ENCODE measurements around the gene FARS2. TPM values are rescaled to one million over a fixed set of nuclear protein-coding genes. Genes with fewer than 3 reads are reported as not detected.

The FARS2 gene
- polyA plus RNA-seq, 1 donor from 2014 or later, result 11.9 TPM

- no peak overlapping the region for H2AFZ ChIP-seq (ENCODE audit: low read depth, low read length)
- no peaks in the 10 kb centered on the region for H3K36me3 ChIP-seq (ENCODE audit: insufficient read depth, low read length)
- no peaks in the 10 kb centered on the region for H3K9me2 ChIP-seq (ENCODE audit: insufficient read depth, low read length)
- no peaks in the 10 kb centered on the region for H3K79me2 ChIP-seq (replicated peaks; ENCODE audit: insufficient read depth, low read length)
- H3F3A ChIP-seq (ENCODE audit: insufficient read depth, low read length, poor library complexity, severe bottlenecking), result no peaks in the 10 kb centered on the region
- H3K27me3 ChIP-seq (ENCODE audit: insufficient read depth, low read depth, low read length), result no peaks in the 10 kb centered on the region
- H3K4me2 ChIP-seq (ENCODE audit: low read length), result no peak overlapping the region
- no peaks in the 10 kb centered on the region for H3K9me3 ChIP-seq (ENCODE audit: low read length)
- no peak overlapping the region for H3K27ac ChIP-seq (ENCODE audit: low read length)
- no peaks in the 10 kb centered on the region for H4K20me1 ChIP-seq (ENCODE audit: insufficient read depth)
- H3K9ac ChIP-seq (ENCODE audit: low read length), result no peak overlapping the region
- no peak overlapping the region for H3K4me3 ChIP-seq (ENCODE audit: low read length)
- TF ChIP-seq EZH2 (IDR thresholded peaks at IDR 0.05; ENCODE audit: borderline replicate concordance, insufficient read depth, low read length, poor library complexity, severe bottlenecking) (no peak), POLR2AphosphoS5 (IDR thresholded peaks at IDR 0.05) (no peak), RAD21 (conservative IDR thresholded peaks at IDR 0.05) (no peak), SMC3 (conservative IDR thresholded peaks at IDR 0.05; ENCODE audit: poor library complexity) (no peak), TAF1 (IDR thresholded peaks at IDR 0.05; ENCODE audit: low read depth) (no peak)
- TF ChIP-seq, protein P1, sequence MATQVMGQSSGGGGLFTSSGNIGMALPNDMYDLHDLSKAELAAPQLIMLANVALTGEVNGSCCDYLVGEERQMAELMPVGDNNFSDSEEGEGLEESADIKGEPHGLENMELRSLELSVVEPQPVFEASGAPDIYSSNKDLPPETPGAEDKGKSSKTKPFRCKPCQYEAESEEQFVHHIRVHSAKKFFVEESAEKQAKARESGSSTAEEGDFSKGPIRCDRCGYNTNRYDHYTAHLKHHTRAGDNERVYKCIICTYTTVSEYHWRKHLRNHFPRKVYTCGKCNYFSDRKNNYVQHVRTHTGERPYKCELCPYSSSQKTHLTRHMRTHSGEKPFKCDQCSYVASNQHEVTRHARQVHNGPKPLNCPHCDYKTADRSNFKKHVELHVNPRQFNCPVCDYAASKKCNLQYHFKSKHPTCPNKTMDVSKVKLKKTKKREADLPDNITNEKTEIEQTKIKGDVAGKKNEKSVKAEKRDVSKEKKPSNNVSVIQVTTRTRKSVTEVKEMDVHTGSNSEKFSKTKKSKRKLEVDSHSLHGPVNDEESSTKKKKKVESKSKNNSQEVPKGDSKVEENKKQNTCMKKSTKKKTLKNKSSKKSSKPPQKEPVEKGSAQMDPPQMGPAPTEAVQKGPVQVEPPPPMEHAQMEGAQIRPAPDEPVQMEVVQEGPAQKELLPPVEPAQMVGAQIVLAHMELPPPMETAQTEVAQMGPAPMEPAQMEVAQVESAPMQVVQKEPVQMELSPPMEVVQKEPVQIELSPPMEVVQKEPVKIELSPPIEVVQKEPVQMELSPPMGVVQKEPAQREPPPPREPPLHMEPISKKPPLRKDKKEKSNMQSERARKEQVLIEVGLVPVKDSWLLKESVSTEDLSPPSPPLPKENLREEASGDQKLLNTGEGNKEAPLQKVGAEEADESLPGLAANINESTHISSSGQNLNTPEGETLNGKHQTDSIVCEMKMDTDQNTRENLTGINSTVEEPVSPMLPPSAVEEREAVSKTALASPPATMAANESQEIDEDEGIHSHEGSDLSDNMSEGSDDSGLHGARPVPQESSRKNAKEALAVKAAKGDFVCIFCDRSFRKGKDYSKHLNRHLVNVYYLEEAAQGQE (IDR thresholded peaks at IDR 0.05; ENCODE audit: borderline replicate concordance), result no peak
- TF ChIP-seq, protein P2, sequence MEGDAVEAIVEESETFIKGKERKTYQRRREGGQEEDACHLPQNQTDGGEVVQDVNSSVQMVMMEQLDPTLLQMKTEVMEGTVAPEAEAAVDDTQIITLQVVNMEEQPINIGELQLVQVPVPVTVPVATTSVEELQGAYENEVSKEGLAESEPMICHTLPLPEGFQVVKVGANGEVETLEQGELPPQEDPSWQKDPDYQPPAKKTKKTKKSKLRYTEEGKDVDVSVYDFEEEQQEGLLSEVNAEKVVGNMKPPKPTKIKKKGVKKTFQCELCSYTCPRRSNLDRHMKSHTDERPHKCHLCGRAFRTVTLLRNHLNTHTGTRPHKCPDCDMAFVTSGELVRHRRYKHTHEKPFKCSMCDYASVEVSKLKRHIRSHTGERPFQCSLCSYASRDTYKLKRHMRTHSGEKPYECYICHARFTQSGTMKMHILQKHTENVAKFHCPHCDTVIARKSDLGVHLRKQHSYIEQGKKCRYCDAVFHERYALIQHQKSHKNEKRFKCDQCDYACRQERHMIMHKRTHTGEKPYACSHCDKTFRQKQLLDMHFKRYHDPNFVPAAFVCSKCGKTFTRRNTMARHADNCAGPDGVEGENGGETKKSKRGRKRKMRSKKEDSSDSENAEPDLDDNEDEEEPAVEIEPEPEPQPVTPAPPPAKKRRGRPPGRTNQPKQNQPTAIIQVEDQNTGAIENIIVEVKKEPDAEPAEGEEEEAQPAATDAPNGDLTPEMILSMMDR (IDR thresholded peaks at IDR 0.05; ENCODE audit: poor library complexity, severe bottlenecking), result no peak
These were observed 483.2 kb downstream of the FARS2 start for GRCh38 chr6:5744497-5744896.

DNA sequence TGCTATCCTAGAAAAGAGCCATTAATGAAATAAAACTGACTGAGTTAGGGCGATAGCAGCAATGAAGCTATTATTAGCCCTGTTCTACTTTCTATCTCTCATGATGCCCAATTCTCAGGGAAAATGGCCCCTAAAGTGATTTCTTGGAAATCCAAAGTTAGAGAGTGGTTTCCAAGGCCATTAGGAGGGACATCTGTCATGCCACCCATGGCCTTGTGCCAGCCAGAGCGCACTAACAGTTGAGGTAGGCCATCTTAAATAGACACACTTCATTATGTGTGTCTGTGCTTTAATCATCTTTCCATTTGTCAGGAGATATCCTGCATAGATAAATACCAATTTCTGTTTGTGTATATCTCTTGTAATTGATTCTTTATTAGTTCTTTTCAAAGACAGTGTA is 483.8 kb downstream of the FARS2 start:
- Histone ChIP-seq H3K9me3 (ENCODE audit: low read length) (no peaks in the 10 kb centered on the region), H3K36me3 (ENCODE audit: insufficient read depth, low read length) (no peaks in the 10 kb centered on the region), H3K9me2 (ENCODE audit: insufficient read depth, low read length) (no peaks in the 10 kb centered on the region), H3K27ac (ENCODE audit: low read length) (no peak overlapping the region), H2AFZ (ENCODE audit: low read depth, low read length) (no peak overlapping the region), H3K27me3 (ENCODE audit: insufficient read depth, low read depth, low read length) (no peaks in the 10 kb centered on the region), H3K79me2 (replicated peaks; ENCODE audit: insufficient read depth, low read length) (no peaks in the 10 kb centered on the region), H3F3A (ENCODE audit: insufficient read depth, low read length, poor library complexity, severe bottlenecking) (no peaks in the 10 kb centered on the region), H4K20me1 (ENCODE audit: insufficient read depth) (no peaks in the 10 kb centered on the region), H3K4me2 (ENCODE audit: low read length) (no peak overlapping the region), H3K4me3 (ENCODE audit: low read length) (no peak overlapping the region), H3K9ac (ENCODE audit: low read length) (no peak overlapping the region)
- TF ChIP-seq, protein P2 (IDR thresholded peaks at IDR 0.05; ENCODE audit: poor library complexity, severe bottlenecking), result no peak
- TF ChIP-seq POLR2AphosphoS5 (IDR thresholded peaks at IDR 0.05) (no peak), SMC3 (conservative IDR thresholded peaks at IDR 0.05; ENCODE audit: poor library complexity) (no peak), MXI1 (conservative IDR thresholded peaks at IDR 0.05; ENCODE audit: poor library complexity, severe bottlenecking) (no peak), EZH2 (IDR thresholded peaks at IDR 0.05; ENCODE audit: borderline replicate concordance, insufficient read depth, low read length, poor library complexity, severe bottlenecking) (no peak), TAF1 (IDR thresholded peaks at IDR 0.05; ENCODE audit: low read depth) (no peak), RAD21 (conservative IDR thresholded peaks at IDR 0.05) (no peak), EP300 (conservative IDR thresholded peaks at IDR 0.05; ENCODE audit: poor library complexity, severe bottlenecking) (no peak)
- TF ChIP-seq, protein P1 (IDR thresholded peaks at IDR 0.05; ENCODE audit: borderline replicate concordance), result no peak
